Measurements from ENCODE around the gene TMEM62. TPM values are rescaled to one million over a fixed set of nuclear protein-coding genes. Genes with fewer than 3 reads are reported as not detected.

Gene TMEM62
- 13.7 and 14.5 TPM in 2 replicates for total RNA-seq

DNA sequence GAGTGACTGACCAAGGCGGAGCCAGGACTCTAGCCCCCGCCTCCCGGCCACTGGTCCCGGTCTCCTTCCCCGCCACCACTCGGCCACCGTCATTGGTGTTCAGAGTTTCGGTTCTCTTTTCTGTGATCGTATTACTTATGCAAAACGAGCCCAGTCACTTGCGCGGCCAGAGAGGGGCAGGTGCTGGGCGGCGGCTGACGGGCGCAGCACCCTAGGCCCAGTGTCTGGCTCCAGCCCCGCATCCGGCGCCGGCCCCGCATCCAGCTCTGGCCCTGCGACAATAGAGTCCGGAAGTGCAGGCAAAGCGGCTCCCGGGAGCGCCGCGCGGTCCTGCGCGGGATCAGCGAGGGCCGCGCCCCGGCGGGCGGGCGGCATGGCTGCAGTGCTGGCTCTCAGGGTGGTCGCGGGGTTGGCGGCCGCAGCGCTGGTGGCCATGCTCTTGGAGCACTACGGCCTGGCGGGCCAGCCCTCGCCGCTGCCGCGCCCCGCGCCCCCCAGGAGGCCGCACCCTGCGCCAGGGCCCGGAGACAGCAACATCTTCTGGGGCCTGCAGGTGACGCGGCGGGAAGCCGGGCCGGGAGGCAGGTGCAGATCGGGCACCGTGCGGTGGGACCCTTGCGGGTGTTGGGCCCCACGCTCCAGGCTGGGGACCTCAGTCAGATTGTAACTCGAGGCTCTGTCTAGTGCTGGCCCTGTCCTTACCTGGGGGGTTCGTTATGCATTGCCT, at the start of gene TMEM62:
TSS of gene TMEM62 (plus strand) at position 157 of the 727 bp plus-strand sequence. CDS start at position 374, 217 bp downstream.

GRCh38 chr15:43105778-43106485, 27.5 kb upstream of the TMEM62 start, which contains the start of gene UBR1:
UBR1 (minus strand) TSS chr15:43106038; CDS start chr15:43106022, 16 bp downstream.

DNA sequence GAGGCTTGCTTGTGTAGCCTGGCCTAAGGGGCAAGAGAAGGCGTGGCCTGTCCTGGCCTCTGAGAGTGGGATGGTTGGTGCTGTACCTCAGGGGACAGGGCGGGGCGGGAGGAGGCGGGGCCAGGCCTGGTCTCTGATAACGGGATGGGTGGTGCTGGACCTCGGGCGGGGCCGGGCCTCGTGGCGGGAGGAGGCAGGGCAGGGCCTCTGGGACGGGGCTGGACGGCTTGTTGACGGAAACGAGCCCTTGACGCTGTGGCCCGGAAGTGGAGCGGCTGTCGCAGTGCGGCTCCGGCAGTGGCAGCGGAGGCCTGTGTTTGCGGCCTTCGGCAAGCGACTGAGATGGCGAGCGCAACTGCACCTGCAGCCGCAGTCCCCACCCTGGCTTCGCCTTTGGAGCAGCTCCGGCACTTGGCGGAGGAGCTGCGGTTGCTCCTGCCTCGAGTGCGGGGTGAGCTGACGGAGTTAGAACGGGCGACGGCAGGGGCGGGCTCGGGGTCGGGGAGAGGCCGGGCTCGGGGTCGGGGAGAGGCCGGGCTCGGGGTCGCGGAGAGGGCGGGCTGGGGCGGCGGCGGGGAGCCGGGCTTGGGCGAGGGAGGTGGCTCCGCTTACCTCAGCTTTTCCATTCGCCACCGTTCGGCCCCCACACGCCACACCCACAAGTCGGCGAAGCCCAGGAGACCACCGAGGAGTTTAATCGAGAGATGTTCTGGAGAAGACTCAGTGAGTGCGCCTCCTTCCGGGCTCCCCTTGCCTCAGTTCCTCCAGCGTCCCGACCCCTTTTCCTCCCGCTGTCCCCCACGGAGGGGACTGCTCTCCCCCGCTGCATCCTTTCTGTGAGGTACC, 52.0 kb downstream of the TMEM62 start, which contains the start of gene CCNDBP1:
TSS of gene CCNDBP1 (plus strand) at position 247 of the 846 bp plus-strand sequence. CDS start at position 343, 96 bp downstream.

GRCh38 chr15:43220991-43221403, 87.6 kb downstream of the TMEM62 start, which contains the start of gene EPB42:
EPB42 (minus strand) TSS chr15:43221018; CDS start chr15:43220825, 193 bp downstream.

Other genes with a start within 250 kb of the TMEM62 start
- 5.7 and 10.5 TPM in 2 replicates for gene TTBK2, start 212.8 kb upstream of the TMEM62 start, total RNA-seq
- gene UBR1, start 27.5 kb upstream of the TMEM62 start, total RNA-seq = 36.4 and 39.8 TPM in 2 replicates
- gene CCNDBP1, start 51.8 kb downstream of the TMEM62 start, total RNA-seq = 65.0 and 79.3 TPM in 2 replicates
- gene EPB42, start 87.4 kb downstream of the TMEM62 start, total RNA-seq = not detected in 2 replicates
- not detected in 2 replicates for gene TGM5, start 133.3 kb downstream of the TMEM62 start, total RNA-seq
- gene TGM7, start 168.7 kb downstream of the TMEM62 start, total RNA-seq = not detected in 2 replicates
- 8.5 and 9.1 TPM in 2 replicates for gene LCMT2, start 197.0 kb downstream of the TMEM62 start, total RNA-seq
- gene ZSCAN29, start 237.5 kb downstream of the TMEM62 start, total RNA-seq = 16.1 and 17.3 TPM in 2 replicates
- 9.5 and 10.0 TPM in 2 replicates for gene TUBGCP4, start 237.5 kb downstream of the TMEM62 start, total RNA-seq

Measured in aortic smooth muscle cell (primary cell).